Measurements from ENCODE around the gene MRPS26. TPM values are rescaled to one million over a fixed set of nuclear protein-coding genes. Genes with fewer than 3 reads are reported as not detected.
"Not testable (repeated sequence)": the region's sequence is repeated elsewhere in the genome, so short reads cannot be mapped to it uniquely, and the experiment has no call there.

Gene MRPS26
- total RNA-seq, 1 donor from 2014 or later: 31.0 TPM

- H3K9me3 Mint-ChIP-seq (ENCODE audit: low read depth): no peaks in the 10 kb centered on the region
- H3K27me3 Mint-ChIP-seq (ENCODE audit: low read depth): no peaks in the 10 kb centered on the region
- H3K4me3 Mint-ChIP-seq (ENCODE audit: unreplicated experiment): no peak overlapping the region
- H3K36me3 Mint-ChIP-seq (ENCODE audit: low read depth): peaks cover 35% of the 10 kb centered on the region
- no peak for TF ChIP-seq CTCF (IDR thresholded peaks at IDR 0.05)
- no peaks in the 10 kb centered on the region for H3K4me1 Mint-ChIP-seq (ENCODE audit: low read depth)
- H3K27ac Mint-ChIP-seq (ENCODE audit: unreplicated experiment): no peak overlapping the region
- DNase-seq (ENCODE audit: low spot score): no peak
Measured at GRCh38 chr20:3021777-3022176, 24.1 kb upstream of the MRPS26 start.

GRCh38 chr20:3022559-3023490 is 23.0 kb upstream of the MRPS26 start:
- DNase-seq (ENCODE audit: low spot score); H3K27ac Mint-ChIP-seq (ENCODE audit: unreplicated experiment); H3K9me3 Mint-ChIP-seq (ENCODE audit: low read depth); H3K4me3 Mint-ChIP-seq (ENCODE audit: unreplicated experiment); H3K27me3 Mint-ChIP-seq (ENCODE audit: low read depth); H3K4me1 Mint-ChIP-seq (ENCODE audit: low read depth): not testable (repeated sequence)
- peaks cover 34% of the 10 kb centered on the region for H3K36me3 Mint-ChIP-seq (ENCODE audit: low read depth)

DNA sequence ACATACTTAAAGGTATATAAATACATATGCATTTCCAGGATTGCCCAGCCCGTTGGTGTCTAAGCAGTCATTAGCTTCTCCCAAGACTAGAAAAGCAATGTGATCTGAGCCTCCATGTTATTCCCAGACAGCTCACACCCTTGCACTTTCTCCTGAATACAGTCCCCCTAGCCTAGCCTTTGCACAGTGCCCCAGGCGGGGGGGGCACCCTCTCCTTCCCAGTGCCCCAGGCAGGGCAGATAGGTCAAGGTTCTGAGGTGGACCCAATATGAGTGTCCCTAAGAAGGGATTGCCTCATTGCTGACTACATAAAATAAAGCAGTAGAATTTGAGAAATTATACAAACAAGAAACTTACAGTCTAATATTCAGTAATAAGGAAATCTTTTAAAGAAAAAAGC is 17.9 kb upstream of the MRPS26 start:
- H3K36me3 Mint-ChIP-seq (ENCODE audit: low read depth): peaks cover 24% of the 10 kb centered on the region
- H3K9me3 Mint-ChIP-seq (ENCODE audit: low read depth): no peaks in the 10 kb centered on the region
- DNase-seq (ENCODE audit: low spot score): no peak
- H3K4me3 Mint-ChIP-seq (ENCODE audit: unreplicated experiment): no peak overlapping the region
- no peak for TF ChIP-seq CTCF (IDR thresholded peaks at IDR 0.05)
- no peak overlapping the region for H3K27ac Mint-ChIP-seq (ENCODE audit: unreplicated experiment)
- no peaks in the 10 kb centered on the region for H3K4me1 Mint-ChIP-seq (ENCODE audit: low read depth)
- no peaks in the 10 kb centered on the region for H3K27me3 Mint-ChIP-seq (ENCODE audit: low read depth)

DNA sequence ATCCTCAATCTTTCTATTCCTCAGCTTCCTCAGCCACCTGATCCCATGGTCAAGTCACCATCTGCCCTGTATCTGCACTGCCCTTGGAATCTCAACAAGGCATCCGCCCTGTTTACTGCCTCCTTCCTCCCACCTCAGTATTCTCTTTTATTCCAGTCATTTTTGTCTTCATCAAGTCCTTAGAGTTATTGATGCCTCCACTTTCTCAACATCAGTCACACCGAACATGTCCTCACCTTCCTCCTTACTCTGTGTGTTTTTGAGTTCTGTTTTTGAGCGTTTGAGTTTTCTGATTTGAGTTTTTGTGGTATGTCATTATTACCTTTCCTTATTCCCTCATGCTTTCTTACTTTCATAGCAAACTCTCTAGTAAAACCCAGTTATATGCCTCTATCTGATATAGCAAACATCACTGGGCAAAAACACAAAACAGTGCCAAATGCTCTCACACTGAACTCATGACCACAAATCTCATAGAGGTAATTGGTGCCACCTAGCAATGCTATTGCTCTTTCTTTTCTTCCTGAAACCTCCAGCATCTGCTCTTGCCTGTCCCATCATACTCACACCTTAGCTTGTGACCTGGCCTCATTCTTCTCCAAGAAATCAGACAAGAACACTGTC is 14.2 kb upstream of the MRPS26 start:
- TF ChIP-seq CTCF (IDR thresholded peaks at IDR 0.05): no peak
- no peak for DNase-seq (ENCODE audit: low spot score)
- peaks cover 32% of the 10 kb centered on the region for H3K36me3 Mint-ChIP-seq (ENCODE audit: low read depth)
- no peaks in the 10 kb centered on the region for H3K4me1 Mint-ChIP-seq (ENCODE audit: low read depth)
- H3K27ac Mint-ChIP-seq (ENCODE audit: unreplicated experiment): no peak overlapping the region
- no peak overlapping the region for H3K4me3 Mint-ChIP-seq (ENCODE audit: unreplicated experiment)
- no peaks in the 10 kb centered on the region for H3K9me3 Mint-ChIP-seq (ENCODE audit: low read depth)
- H3K27me3 Mint-ChIP-seq (ENCODE audit: low read depth): no peaks in the 10 kb centered on the region

- H3K9me3 Mint-ChIP-seq (ENCODE audit: low read depth): no peaks in the 10 kb centered on the region
- DNase-seq (ENCODE audit: low spot score): no peak
- H3K27ac Mint-ChIP-seq (ENCODE audit: unreplicated experiment): no peak overlapping the region
- no peak overlapping the region for H3K4me3 Mint-ChIP-seq (ENCODE audit: unreplicated experiment)
- peaks cover 27% of the 10 kb centered on the region for H3K36me3 Mint-ChIP-seq (ENCODE audit: low read depth)
- TF ChIP-seq CTCF (IDR thresholded peaks at IDR 0.05): no peak
- no peaks in the 10 kb centered on the region for H3K27me3 Mint-ChIP-seq (ENCODE audit: low read depth)
- no peaks in the 10 kb centered on the region for H3K4me1 Mint-ChIP-seq (ENCODE audit: low read depth)
Measured at GRCh38 chr20:3032624-3033023, 13.2 kb upstream of the MRPS26 start.
